Liver (tissue), 3 donors: ENCODE results near the gene IRF3.

Experiments
- CTCF ChIP-seq: fragments of 150-350 bp; IDR thresholded peaks from 2 replicates; pipeline ENCODE4 v1.5.1; 2017; ENCODE audit warnings: improper control_type of control experiment, low read depth, low read length; ENCODE audit not compliant: missing input control
- EGR1 ChIP-seq, 2 donors: IDR thresholded peaks; 2 replicates each; pipeline ENCODE4 v1.6.1; 2016 to 2018; ENCODE audit warnings: antibody characterized with exemption in 2 of 2, low read depth in 2 of 2
- FOXA1 ChIP-seq: IDR thresholded peaks from 2 replicates; pipeline ENCODE4 v1.6.1; 2016; ENCODE audit warnings: antibody characterized with exemption
- GABPA ChIP-seq, 2 donors: IDR thresholded peaks in 1 of 2; conservative IDR thresholded peaks in 1 of 2; 2 replicates each; pipeline ENCODE4 v1.6.1; 2016; ENCODE audit warnings: antibody characterized with exemption in 2 of 2, mild to moderate bottlenecking in 1 of 2, moderate library complexity in 1 of 2
- HNF4A ChIP-seq, 2 donors: conservative IDR thresholded peaks; 2 replicates each; pipeline ENCODE4 v1.6.1; 2016; ENCODE audit warnings: antibody characterized with exemption in 2 of 2, mild to moderate bottlenecking in 2 of 2
- MAX ChIP-seq: IDR thresholded peaks from 2 replicates; pipeline ENCODE4 v1.6.1; 2016; ENCODE audit warnings: antibody characterized with exemption
- RXRA ChIP-seq, 2 donors: IDR thresholded peaks; 2 replicates each; pipeline ENCODE4 v1.6.1; 2017 to 2018; ENCODE audit warnings: antibody characterized with exemption in 2 of 2, mild to moderate bottlenecking in 1 of 2
- SP1 ChIP-seq: IDR thresholded peaks from 2 replicates; pipeline ENCODE4 v1.6.1; 2018; ENCODE audit warnings: antibody characterized with exemption, mild to moderate bottlenecking
- TAF1 ChIP-seq: conservative IDR thresholded peaks from 2 replicates; pipeline ENCODE4 v1.6.1; 2016; ENCODE audit warnings: antibody characterized with exemption, mild to moderate bottlenecking
- YY1 ChIP-seq: IDR thresholded peaks from 2 replicates; pipeline ENCODE4 v1.6.1; 2016; ENCODE audit warnings: antibody characterized with exemption, mild to moderate bottlenecking
- TF ChIP-seq, protein P1 (sequence below): IDR thresholded peaks from 2 replicates; pipeline ENCODE4 v1.6.1; 2016; ENCODE audit warnings: antibody characterized with exemption
- TF ChIP-seq, protein P2 (sequence below): IDR thresholded peaks from 2 replicates; pipeline ENCODE4 v1.6.1; 2016; ENCODE audit warnings: antibody characterized with exemption, mild to moderate bottlenecking
- donor health status: healthy.
- donor health status: healthy.

DNA sequence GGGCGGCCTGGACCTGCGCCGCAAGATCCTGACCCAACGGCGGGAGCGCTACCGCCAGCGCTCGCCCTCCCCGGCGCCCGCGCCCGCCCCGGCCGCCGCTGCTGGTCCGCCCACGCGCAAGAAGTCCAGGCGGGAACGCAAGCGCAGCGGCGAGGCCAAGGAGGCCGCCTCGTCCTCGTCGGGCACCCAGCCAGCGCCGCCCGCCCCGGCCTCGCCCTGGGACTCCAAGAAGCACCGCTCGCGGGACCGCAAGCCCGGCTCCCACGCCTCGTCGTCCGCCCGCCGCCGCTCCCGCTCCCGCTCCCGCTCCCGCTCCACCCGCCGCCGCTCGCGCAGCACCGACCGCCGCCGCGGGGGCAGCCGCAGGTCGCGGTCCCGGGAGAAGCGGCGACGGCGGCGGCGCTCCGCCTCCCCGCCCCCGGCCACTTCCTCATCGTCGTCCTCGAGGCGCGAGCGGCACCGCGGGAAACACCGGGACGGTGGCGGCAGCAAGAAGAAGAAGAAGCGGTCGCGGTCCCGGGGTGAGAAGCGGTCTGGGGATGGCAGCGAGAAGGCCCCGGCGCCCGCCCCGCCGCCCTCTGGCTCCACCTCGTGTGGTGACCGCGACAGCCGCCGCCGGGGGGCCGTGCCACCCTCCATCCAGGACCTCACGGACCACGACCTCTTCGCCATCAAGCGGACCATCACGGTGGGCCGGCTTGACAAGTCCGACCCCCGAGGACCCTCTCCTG lies 13.7 kb downstream of the IRF3 start:
- no peak for TF ChIP-seq CTCF
- no peak for TF ChIP-seq SP1
- TF ChIP-seq, protein P1, sequence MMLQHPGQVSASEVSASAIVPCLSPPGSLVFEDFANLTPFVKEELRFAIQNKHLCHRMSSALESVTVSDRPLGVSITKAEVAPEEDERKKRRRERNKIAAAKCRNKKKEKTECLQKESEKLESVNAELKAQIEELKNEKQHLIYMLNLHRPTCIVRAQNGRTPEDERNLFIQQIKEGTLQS: no peak
- TF ChIP-seq, protein P2, sequence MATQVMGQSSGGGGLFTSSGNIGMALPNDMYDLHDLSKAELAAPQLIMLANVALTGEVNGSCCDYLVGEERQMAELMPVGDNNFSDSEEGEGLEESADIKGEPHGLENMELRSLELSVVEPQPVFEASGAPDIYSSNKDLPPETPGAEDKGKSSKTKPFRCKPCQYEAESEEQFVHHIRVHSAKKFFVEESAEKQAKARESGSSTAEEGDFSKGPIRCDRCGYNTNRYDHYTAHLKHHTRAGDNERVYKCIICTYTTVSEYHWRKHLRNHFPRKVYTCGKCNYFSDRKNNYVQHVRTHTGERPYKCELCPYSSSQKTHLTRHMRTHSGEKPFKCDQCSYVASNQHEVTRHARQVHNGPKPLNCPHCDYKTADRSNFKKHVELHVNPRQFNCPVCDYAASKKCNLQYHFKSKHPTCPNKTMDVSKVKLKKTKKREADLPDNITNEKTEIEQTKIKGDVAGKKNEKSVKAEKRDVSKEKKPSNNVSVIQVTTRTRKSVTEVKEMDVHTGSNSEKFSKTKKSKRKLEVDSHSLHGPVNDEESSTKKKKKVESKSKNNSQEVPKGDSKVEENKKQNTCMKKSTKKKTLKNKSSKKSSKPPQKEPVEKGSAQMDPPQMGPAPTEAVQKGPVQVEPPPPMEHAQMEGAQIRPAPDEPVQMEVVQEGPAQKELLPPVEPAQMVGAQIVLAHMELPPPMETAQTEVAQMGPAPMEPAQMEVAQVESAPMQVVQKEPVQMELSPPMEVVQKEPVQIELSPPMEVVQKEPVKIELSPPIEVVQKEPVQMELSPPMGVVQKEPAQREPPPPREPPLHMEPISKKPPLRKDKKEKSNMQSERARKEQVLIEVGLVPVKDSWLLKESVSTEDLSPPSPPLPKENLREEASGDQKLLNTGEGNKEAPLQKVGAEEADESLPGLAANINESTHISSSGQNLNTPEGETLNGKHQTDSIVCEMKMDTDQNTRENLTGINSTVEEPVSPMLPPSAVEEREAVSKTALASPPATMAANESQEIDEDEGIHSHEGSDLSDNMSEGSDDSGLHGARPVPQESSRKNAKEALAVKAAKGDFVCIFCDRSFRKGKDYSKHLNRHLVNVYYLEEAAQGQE: no peak
- no peak for TF ChIP-seq EGR1 (IDR thresholded peaks at IDR 0.05; ENCODE audit: low read depth in 2 of 2)
- no peak for TF ChIP-seq HNF4A (conservative IDR thresholded peaks at IDR 0.05)
- TF ChIP-seq TAF1: no peak
- TF ChIP-seq MAX: no peak
- no peak for TF ChIP-seq FOXA1
- TF ChIP-seq GABPA (IDR thresholded peaks at IDR 0.05 in 1 of 2, conservative IDR thresholded peaks at IDR 0.05 in 1 of 2): no peak
- TF ChIP-seq YY1: no peak
- no peak for TF ChIP-seq RXRA (IDR thresholded peaks at IDR 0.05)
